Stimulated activated effector memory CD8-positive, alpha-beta T cell treated with anti-CD3 and anti-CD28 coated beads, Interleukin-12 subunit alpha, Interleukin-12 subunit beta, amount 100 ng/mL, for 72 hours (primary cell): ENCODE results near the gene CAMKV.
"Not testable (repeated sequence)": the region's sequence is repeated elsewhere in the genome, so short reads cannot be mapped to it uniquely, and the experiment has no call there.

ENCODE experiments used
- ATAC-seq: fragments of 150-1000 bp; cut with Tn5 transposase; 2 replicates; pipeline ENCODE4 v1.10.0; 2021
- DNase-seq, 2 donors: peaks; one replicate each; pipeline ENCODE4 v3.0.0; 2021 to 2022; ENCODE audit warnings: low spot score in 2 of 2
- H3K27ac Mint-ChIP-seq: one replicate; pipeline ENCODE4 v1.8.0; 2022; ENCODE audit warnings: mild to moderate bottlenecking, mixed read lengths
- H3K36me3 Mint-ChIP-seq: one replicate; pipeline ENCODE4 v1.8.0; 2022; ENCODE audit warnings: mild to moderate bottlenecking, mixed read lengths
- H3K4me1 Mint-ChIP-seq: one replicate; pipeline ENCODE4 v1.8.0; 2022; ENCODE audit warnings: mixed read lengths
- H3K4me3 Mint-ChIP-seq: one replicate; pipeline ENCODE4 v1.8.0; 2022; ENCODE audit warnings: mild to moderate bottlenecking, mixed read lengths
- H3K9me3 Mint-ChIP-seq: one replicate; pipeline ENCODE4 v1.8.0; 2022; ENCODE audit warnings: mixed read lengths

The CAMKV gene

GRCh38 chr3:49842843-49843517, 26.7 kb downstream of the CAMKV start:
- DNase-seq (no peak), ATAC-seq (no peak)
- no peak overlapping the region for H3K4me3 Mint-ChIP-seq
- no peaks in the 10 kb centered on the region for H3K9me3 Mint-ChIP-seq
- peaks cover 13% of the 10 kb centered on the region for H3K36me3 Mint-ChIP-seq
- H3K4me1 Mint-ChIP-seq = no peaks in the 10 kb centered on the region
- H3K27ac Mint-ChIP-seq = peak overlapping the region; percentile 29

- Mint-ChIP-seq H3K9me3 (no peaks in the 10 kb centered on the region), H3K4me3 (no peak overlapping the region), H3K4me1 (no peaks in the 10 kb centered on the region), H3K27ac (peak overlapping the region; percentile 48), H3K36me3 (peaks cover 22% of the 10 kb centered on the region)
- ATAC-seq = no peak
- no peak for DNase-seq
Measured at GRCh38 chr3:49841806-49842205, 27.9 kb downstream of the CAMKV start.

GRCh38 chr3:49841126-49841696, 28.5 kb downstream of the CAMKV start:
- Mint-ChIP-seq H3K4me3 (no peak overlapping the region), H3K4me1 (no peaks in the 10 kb centered on the region), H3K9me3 (no peaks in the 10 kb centered on the region), H3K27ac (peak overlapping the region; percentile 48), H3K36me3 (peaks cover 22% of the 10 kb centered on the region)
- DNase-seq = no peak
- peak; percentile 12 for ATAC-seq

- peaks cover 26% of the 10 kb centered on the region for H3K36me3 Mint-ChIP-seq
Measured at GRCh38 chr3:49840388-49840787, 29.3 kb downstream of the CAMKV start.

GRCh38 chr3:49839193-49839809, 30.4 kb downstream of the CAMKV start:
- Mint-ChIP-seq H3K9me3 (no peaks in the 10 kb centered on the region), H3K27ac (no peak overlapping the region), H3K4me1 (no peaks in the 10 kb centered on the region), H3K36me3 (peaks cover 26% of the 10 kb centered on the region), H3K4me3 (no peak overlapping the region)
- DNase-seq = peak; percentile 66 to 83
- ATAC-seq = peak; percentile 82

More at GRCh38 chr3:49840388-49840787, 29.3 kb downstream of the CAMKV start:
- Mint-ChIP-seq H3K4me1 (no peaks in the 10 kb centered on the region), H3K27ac (no peak overlapping the region), H3K4me3 (no peak overlapping the region), H3K9me3 (no peaks in the 10 kb centered on the region)
- ATAC-seq (no peak), DNase-seq (no peak)

- DNase-seq (no peak), ATAC-seq (no peak)
- Mint-ChIP-seq H3K9me3 (no peaks in the 10 kb centered on the region), H3K4me3 (no peak overlapping the region), H3K27ac (no peak overlapping the region), H3K4me1 (no peaks in the 10 kb centered on the region), H3K36me3 (peaks cover 10% of the 10 kb centered on the region)
Measured at GRCh38 chr3:49831341-49831740, 38.4 kb downstream of the CAMKV start.

- Mint-ChIP-seq H3K4me1 (no peaks in the 10 kb centered on the region), H3K4me3 (no peak overlapping the region), H3K27ac (no peak overlapping the region), H3K9me3 (no peaks in the 10 kb centered on the region), H3K36me3 (no peaks in the 10 kb centered on the region)
- ATAC-seq (no peak), DNase-seq (no peak)
Measured at GRCh38 chr3:49826016-49826415, 43.7 kb downstream of the CAMKV start.

- H3K4me3 Mint-ChIP-seq, H3K9me3 Mint-ChIP-seq, H3K27ac Mint-ChIP-seq, H3K4me1 Mint-ChIP-seq, DNase-seq, ATAC-seq, H3K36me3 Mint-ChIP-seq: not testable (repeated sequence)
Measured at GRCh38 chr3:49823131-49823530, 46.6 kb downstream of the CAMKV start.

- Mint-ChIP-seq H3K4me1 (peaks cover 35% of the 10 kb centered on the region), H3K9me3 (no peaks in the 10 kb centered on the region), H3K27ac (peak within 1 kb of the TSS; percentile 95), H3K4me3 (peak within 1 kb of the TSS; percentile 85), H3K36me3 (peaks cover 13% of the 10 kb centered on the region)
- peak in 1 of 2 donors; percentile 68 for DNase-seq
- peak; percentile 71 for ATAC-seq
Measured at GRCh38 chr3:49813497-49814174, 56.1 kb downstream of the CAMKV start, which contains the start of gene UBA7. TSS of gene UBA7 (minus strand) at chr3:49813953. CDS start at chr3:49813787, 166 bp downstream.

- H3K9me3 Mint-ChIP-seq = no peaks in the 10 kb centered on the region
- ATAC-seq = no peak
- DNase-seq = no peak
- H3K4me3 Mint-ChIP-seq = peak overlapping the region; percentile 85
- peaks cover 13% of the 10 kb centered on the region for H3K36me3 Mint-ChIP-seq
- peak overlapping the region; percentile 95 for H3K27ac Mint-ChIP-seq
- peaks cover 40% of the 10 kb centered on the region for H3K4me1 Mint-ChIP-seq
Measured at GRCh38 chr3:49812916-49813496, 56.7 kb downstream of the CAMKV start.
